Measurements from ENCODE around the gene ZSCAN16. TPM values are rescaled to one million over a fixed set of nuclear protein-coding genes. Genes with fewer than 3 reads are reported as not detected.

Gene ZSCAN16
- total RNA-seq, 5 donors from 2014 or later (not counting 1 experiment from before 2014, with no cell fraction given) = 5.9 to 13.1 (median 10.7) TPM

DNA sequence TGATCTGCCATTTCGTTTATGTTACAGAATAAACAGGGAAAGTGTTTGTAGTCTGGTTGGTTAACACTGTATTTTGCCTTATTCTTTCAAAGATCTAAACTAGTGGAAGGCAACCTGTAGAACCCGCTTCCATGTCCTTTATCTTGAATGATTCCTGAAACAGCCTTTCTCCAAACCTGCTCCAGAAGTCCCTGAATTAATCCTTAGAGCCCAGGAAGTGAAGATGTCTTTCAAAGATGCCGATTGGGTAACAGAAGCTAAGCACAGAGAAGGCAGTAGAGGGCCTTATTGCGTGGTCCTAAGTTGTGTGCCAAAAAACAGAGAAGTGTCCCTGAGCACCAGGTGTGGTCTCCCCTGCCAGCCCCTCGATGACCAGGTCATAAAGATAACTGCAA lies 19.2 kb upstream of the ZSCAN16 start:
- peaks cover 10 to 13% (median 12%) of the 10 kb centered on the region in 3 donors for H3K4me1 Mint-ChIP-seq
- peaks cover 0 to 8% of the 10 kb centered on the region in 2 donors for H3K27me3 Mint-ChIP-seq
- H3K4me1 ChIP-seq (ENCODE audit: control insufficient read depth in 1 of 2, extremely low read depth in 1 of 2, insufficient read depth in 2 of 2, low read length in 2 of 2) = peaks cover 2 to 10% of the 10 kb centered on the region in 2 experiments
- H3K27ac Mint-ChIP-seq = peak overlapping the region; percentile 13 to 93
- H3K36me3 ChIP-seq (ENCODE audit: control insufficient read depth in 2 of 2, extremely low read depth in 1 of 2, insufficient read depth in 1 of 2, low read length in 1 of 2) = no peaks in the 10 kb centered on the region
- CTCF ChIA-PET = interaction anchor here (0.6 to 1.8 kb wide), 11 partner anchors 19 to 601 kb away, joined by 3 to 6 read pairs (median 5); partner anchors contain the start of genes ZSCAN26 (in 2 of the 2), ZKSCAN8 (in 1 of the 2) and ZSCAN16 (in 1 of the 2)
- H3K27ac ChIP-seq (ENCODE audit: low read length) = peak overlapping the region; percentile 81
- POLR2A ChIA-PET = interaction anchor here (0.6 to 1.2 kb wide), 6 partner anchors 32 to 958 kb away, joined by 3 to 6 read pairs (median 4); partner anchors contain the start of genes ZKSCAN8 (in 1 of the 2) and ZSCAN26 (in 1 of the 2)
- DNase-seq (no peak), ATAC-seq (replicated peaks in 1 of 4) (peak in 2 of 4 experiments; percentile 1 to 7)
- H3K36me3 Mint-ChIP-seq = no peaks in the 10 kb centered on the region
- 62% methylated on average over 3 of the region's 5 CpGs for WGBS (ENCODE audit: insufficient coverage)
- H3K4me3 ChIP-seq (ENCODE audit: control insufficient read depth in 1 of 2, extremely low read depth in 1 of 2, low read length in 1 of 2) = peak overlapping the region; percentile 36 to 70
- peaks cover 0 to 5% of the 10 kb centered on the region in 2 experiments for H3K27me3 ChIP-seq (replicated peaks in 1 of 2; ENCODE audit: control insufficient read depth in 2 of 2, extremely low read depth in 1 of 2, insufficient read depth in 2 of 2, low read length in 1 of 2)
- H3K4me3 Mint-ChIP-seq = peak overlapping the region; percentile 86 to 89 (median 87)
- H3K9me3 ChIP-seq = no peaks in the 10 kb centered on the region
- no peaks in the 10 kb centered on the region for H3K9me3 Mint-ChIP-seq

DNA sequence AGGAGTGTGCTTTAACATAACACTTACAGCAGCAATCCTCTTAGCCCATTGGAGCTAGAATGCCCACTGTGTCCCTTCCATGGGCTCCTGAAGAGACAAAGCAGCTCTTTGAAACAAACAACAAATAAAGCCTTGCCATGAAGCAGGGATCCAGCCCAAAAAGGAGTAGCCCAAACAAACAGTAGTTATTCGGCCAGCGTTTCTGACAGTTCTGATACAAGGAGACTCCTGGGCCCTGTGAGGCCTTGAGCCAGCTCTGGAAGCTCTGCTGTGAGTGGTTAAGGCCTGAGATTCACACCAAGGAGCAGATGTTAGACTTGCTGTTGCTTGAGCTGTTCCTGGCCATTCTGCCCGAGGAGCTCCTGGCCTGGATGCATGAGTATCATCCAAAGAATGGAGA lies 16.9 kb upstream of the ZSCAN16 start:
- Histone ChIP-seq H3K27me3 (replicated peaks in 1 of 2; ENCODE audit: control insufficient read depth in 2 of 2, extremely low read depth in 1 of 2, insufficient read depth in 2 of 2, low read length in 1 of 2) (peaks cover 0 to 5% of the 10 kb centered on the region in 2 experiments), H3K36me3 (ENCODE audit: control insufficient read depth in 2 of 2, extremely low read depth in 1 of 2, insufficient read depth in 1 of 2, low read length in 1 of 2) (no peaks in the 10 kb centered on the region), H3K27ac (ENCODE audit: low read length) (no peak overlapping the region), H3K4me1 (ENCODE audit: control insufficient read depth in 1 of 2, extremely low read depth in 1 of 2, insufficient read depth in 2 of 2, low read length in 2 of 2) (peaks cover 2 to 10% of the 10 kb centered on the region in 2 experiments), H3K4me3 (ENCODE audit: control insufficient read depth in 1 of 2, extremely low read depth in 1 of 2, low read length in 1 of 2) (no peak overlapping the region), H3K9me3 (no peaks in the 10 kb centered on the region)
- ATAC-seq (replicated peaks in 1 of 4) = no peak
- Mint-ChIP-seq H3K9me3 (no peaks in the 10 kb centered on the region), H3K4me1 (peaks cover 10 to 13% (median 12%) of the 10 kb centered on the region in 3 donors), H3K27me3 (peaks cover 0 to 7% of the 10 kb centered on the region in 2 donors), H3K27ac (no peak overlapping the region), H3K4me3 (no peak overlapping the region), H3K36me3 (no peaks in the 10 kb centered on the region)
- CTCF ChIA-PET = no interaction called here
- DNase-seq = no peak
- 93% methylated on average over 3 of the region's 3 CpGs for WGBS (ENCODE audit: insufficient coverage)
- POLR2A ChIA-PET = interaction anchor here (0.5 to 0.8 kb wide), 2 partner anchors 24 to 139 kb away, joined by 3 to 4 read pairs; no protein-coding TSS in a partner anchor

DNA sequence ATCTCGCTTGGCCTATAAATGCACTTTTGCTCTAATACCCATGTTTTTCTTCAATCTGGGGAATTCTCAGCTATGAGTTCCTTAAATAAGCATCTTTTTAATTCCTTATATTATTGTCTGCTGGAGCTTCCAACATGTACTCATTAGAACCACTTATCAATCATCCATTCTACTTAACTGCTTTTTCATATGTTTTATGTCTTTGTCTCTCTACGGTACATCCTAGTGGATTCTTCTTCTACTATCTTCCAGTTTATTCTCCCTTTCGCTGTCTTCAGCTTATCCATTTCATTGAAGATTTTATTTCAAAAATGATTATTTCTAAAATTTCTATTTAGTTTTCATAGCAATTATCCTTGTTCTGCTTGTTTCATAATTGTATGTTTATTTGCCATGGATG lies 12.4 kb upstream of the ZSCAN16 start:
- peaks cover 0 to 5% of the 10 kb centered on the region in 2 experiments for H3K27me3 ChIP-seq (replicated peaks in 1 of 2; ENCODE audit: control insufficient read depth in 2 of 2, extremely low read depth in 1 of 2, insufficient read depth in 2 of 2, low read length in 1 of 2)
- Mint-ChIP-seq H3K27ac (no peak overlapping the region), H3K4me3 (no peak overlapping the region), H3K27me3 (peaks cover 0 to 7% of the 10 kb centered on the region in 2 donors), H3K36me3 (peaks cover 19% of the 10 kb centered on the region), H3K9me3 (no peaks in the 10 kb centered on the region), H3K4me1 (no peaks in the 10 kb centered on the region)
- H3K27ac ChIP-seq (ENCODE audit: low read length) = no peak overlapping the region
- H3K36me3 ChIP-seq (ENCODE audit: control insufficient read depth in 2 of 2, extremely low read depth in 1 of 2, insufficient read depth in 1 of 2, low read length in 1 of 2) = peaks cover 8 to 17% of the 10 kb centered on the region in 2 donors
- 100% methylated on average over 1 of the region's 3 CpGs for WGBS (ENCODE audit: insufficient coverage)
- H3K4me1 ChIP-seq (ENCODE audit: control insufficient read depth in 1 of 2, extremely low read depth in 1 of 2, insufficient read depth in 2 of 2, low read length in 2 of 2) = no peaks in the 10 kb centered on the region
- CTCF ChIA-PET = no interaction called here
- POLR2A ChIA-PET = no interaction called here
- no peak for ATAC-seq (replicated peaks in 1 of 4)
- no peak for DNase-seq
- H3K4me3 ChIP-seq (ENCODE audit: control insufficient read depth in 1 of 2, extremely low read depth in 1 of 2, low read length in 1 of 2) = no peak overlapping the region
- H3K9me3 ChIP-seq = no peaks in the 10 kb centered on the region

DNA sequence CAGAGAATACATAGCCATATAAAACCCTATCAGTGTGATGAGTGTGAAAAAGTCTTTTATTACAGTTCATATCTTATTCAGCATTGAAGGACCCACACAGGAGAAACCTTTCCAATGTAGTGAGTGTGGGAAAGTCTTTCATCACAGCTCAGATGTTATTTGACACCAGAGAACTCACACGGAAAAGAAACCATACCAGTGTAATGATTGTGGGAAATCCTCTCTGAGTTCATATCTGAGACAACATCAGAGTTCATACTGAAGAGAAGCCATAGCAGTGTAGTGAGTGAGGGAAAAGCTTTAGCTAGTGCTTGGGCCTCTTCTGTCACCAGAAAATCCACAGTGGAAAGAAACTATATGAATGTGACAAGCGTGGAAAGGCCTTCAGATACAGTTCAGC lies 8.6 kb upstream of the ZSCAN16 start:
- Mint-ChIP-seq H3K4me3 (no peak overlapping the region), H3K9me3 (no peaks in the 10 kb centered on the region), H3K4me1 (no peaks in the 10 kb centered on the region), H3K36me3 (peaks cover 35% of the 10 kb centered on the region), H3K27me3 (no peaks in the 10 kb centered on the region), H3K27ac (no peak overlapping the region)
- Histone ChIP-seq H3K36me3 (ENCODE audit: control insufficient read depth in 2 of 2, extremely low read depth in 1 of 2, insufficient read depth in 1 of 2, low read length in 1 of 2) (peaks cover 8 to 38% of the 10 kb centered on the region in 2 donors), H3K27me3 (replicated peaks in 1 of 2; ENCODE audit: control insufficient read depth in 2 of 2, extremely low read depth in 1 of 2, insufficient read depth in 2 of 2, low read length in 1 of 2) (no peaks in the 10 kb centered on the region), H3K27ac (ENCODE audit: low read length) (no peak overlapping the region), H3K4me1 (ENCODE audit: control insufficient read depth in 1 of 2, extremely low read depth in 1 of 2, insufficient read depth in 2 of 2, low read length in 2 of 2) (no peaks in the 10 kb centered on the region), H3K4me3 (ENCODE audit: control insufficient read depth in 1 of 2, extremely low read depth in 1 of 2, low read length in 1 of 2) (no peak overlapping the region), H3K9me3 (no peaks in the 10 kb centered on the region)
- WGBS (ENCODE audit: insufficient coverage) = no CpG with 5 or more reads among the region's 2 CpGs
- POLR2A ChIA-PET = no interaction called here
- CTCF ChIA-PET = interaction anchor here in 1 of 2 donors (0.5 kb wide), 1 partner anchor 334 kb away, joined by 4 read pairs; no protein-coding TSS in a partner anchor
- no peak for DNase-seq
- ATAC-seq (replicated peaks in 1 of 4) = no peak

DNA sequence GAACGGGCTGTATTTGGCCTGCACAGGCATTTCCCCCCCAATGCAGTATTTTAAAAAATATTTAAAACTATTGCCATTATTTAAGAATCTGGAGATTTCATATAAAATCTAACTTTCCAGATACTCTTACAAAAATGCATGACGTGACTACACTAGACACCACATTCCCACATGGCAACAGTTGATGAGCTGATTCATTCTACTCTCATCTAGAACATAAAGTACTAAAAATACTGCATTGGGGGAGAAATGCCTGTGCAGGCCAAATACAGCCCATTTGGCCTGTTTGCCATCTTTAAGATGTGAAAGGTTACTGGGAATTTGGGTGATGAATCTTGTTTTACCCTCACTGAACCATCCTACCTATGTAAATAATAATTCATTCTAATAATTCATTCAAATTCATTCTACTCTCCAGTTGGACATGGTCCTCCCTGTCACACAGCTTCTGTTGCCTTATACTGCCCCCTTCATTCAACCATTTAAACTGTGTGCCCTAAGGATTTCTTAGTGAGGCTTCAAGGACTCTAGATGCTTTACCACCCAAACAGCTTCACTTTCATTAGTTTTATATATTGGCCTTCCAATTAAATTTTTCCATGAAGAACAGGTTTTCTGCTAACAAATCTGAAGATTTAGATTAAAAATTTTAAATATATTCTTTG lies 6.9 kb upstream of the ZSCAN16 start:
- Mint-ChIP-seq H3K27me3 (no peaks in the 10 kb centered on the region), H3K4me3 (no peak overlapping the region), H3K36me3 (peaks cover 41% of the 10 kb centered on the region), H3K27ac (no peak overlapping the region), H3K9me3 (no peaks in the 10 kb centered on the region), H3K4me1 (peaks cover 0 to 3% (median 0%) of the 10 kb centered on the region in 3 donors)
- CTCF ChIA-PET = no interaction called here
- DNase-seq (no peak), ATAC-seq (replicated peaks in 1 of 4) (no peak)
- POLR2A ChIA-PET = interaction anchor here in 1 of 2 donors (0.7 kb wide), 1 partner anchor 12 kb away, joined by 3 read pairs; no protein-coding TSS in a partner anchor
- no peak overlapping the region for H3K27ac ChIP-seq (ENCODE audit: low read length)
- H3K27me3 ChIP-seq (replicated peaks in 1 of 2; ENCODE audit: control insufficient read depth in 2 of 2, extremely low read depth in 1 of 2, insufficient read depth in 2 of 2, low read length in 1 of 2) = no peaks in the 10 kb centered on the region
- H3K4me1 ChIP-seq (ENCODE audit: control insufficient read depth in 1 of 2, extremely low read depth in 1 of 2, insufficient read depth in 2 of 2, low read length in 2 of 2) = no peaks in the 10 kb centered on the region
- no peaks in the 10 kb centered on the region for H3K9me3 ChIP-seq
- peaks cover 8 to 38% of the 10 kb centered on the region in 2 donors for H3K36me3 ChIP-seq (ENCODE audit: control insufficient read depth in 2 of 2, extremely low read depth in 1 of 2, insufficient read depth in 1 of 2, low read length in 1 of 2)
- no peak overlapping the region for H3K4me3 ChIP-seq (ENCODE audit: control insufficient read depth in 1 of 2, extremely low read depth in 1 of 2, low read length in 1 of 2)
- WGBS (ENCODE audit: insufficient coverage) = 100% methylated on average over 1 of the region's 2 CpGs

DNA sequence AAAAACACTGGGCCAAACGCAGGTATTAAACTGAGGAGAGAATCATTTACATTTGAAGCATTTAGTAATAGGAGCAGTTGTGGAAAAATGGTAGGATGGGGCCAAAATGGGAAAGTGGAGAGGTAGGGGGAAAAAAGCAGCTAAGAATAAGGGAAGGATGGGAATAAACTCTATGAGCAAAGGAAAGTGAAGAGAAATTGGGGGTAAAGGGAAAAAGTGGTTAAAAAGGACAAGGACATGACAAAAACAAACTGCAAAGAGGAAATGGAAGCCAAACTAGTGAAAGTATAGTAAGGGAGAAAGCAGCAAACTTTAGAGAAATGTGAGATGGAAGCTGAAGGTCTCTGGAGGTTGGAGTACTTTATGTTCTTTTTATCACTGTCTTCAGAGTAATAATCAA lies 6.2 kb upstream of the ZSCAN16 start:
- no peak overlapping the region for H3K4me3 Mint-ChIP-seq
- no peaks in the 10 kb centered on the region for H3K27me3 Mint-ChIP-seq
- no peaks in the 10 kb centered on the region for H3K9me3 ChIP-seq
- H3K4me3 ChIP-seq (ENCODE audit: control insufficient read depth in 1 of 2, extremely low read depth in 1 of 2, low read length in 1 of 2) = no peak overlapping the region
- H3K27me3 ChIP-seq (replicated peaks in 1 of 2; ENCODE audit: control insufficient read depth in 2 of 2, extremely low read depth in 1 of 2, insufficient read depth in 2 of 2, low read length in 1 of 2) = no peaks in the 10 kb centered on the region
- H3K36me3 ChIP-seq (ENCODE audit: control insufficient read depth in 2 of 2, extremely low read depth in 1 of 2, insufficient read depth in 1 of 2, low read length in 1 of 2) = peaks cover 8 to 38% of the 10 kb centered on the region in 2 donors
- POLR2A ChIA-PET = interaction anchor here in 1 of 2 donors (0.7 kb wide), 1 partner anchor 44 kb away, joined by 3 read pairs; no protein-coding TSS in a partner anchor
- peaks cover 46% of the 10 kb centered on the region for H3K36me3 Mint-ChIP-seq
- CTCF ChIA-PET = no interaction called here
- no peak for DNase-seq
- ATAC-seq (replicated peaks in 1 of 4) = no peak
- H3K27ac Mint-ChIP-seq = no peak overlapping the region
- H3K9me3 Mint-ChIP-seq = no peaks in the 10 kb centered on the region
- no peaks in the 10 kb centered on the region for H3K4me1 ChIP-seq (ENCODE audit: control insufficient read depth in 1 of 2, extremely low read depth in 1 of 2, insufficient read depth in 2 of 2, low read length in 2 of 2)
- 100% methylated on average over 1 of the region's 1 CpG for WGBS (ENCODE audit: insufficient coverage)
- no peak overlapping the region for H3K27ac ChIP-seq (ENCODE audit: low read length)
- H3K4me1 Mint-ChIP-seq = peaks cover under 1 to 6% (median 3%) of the 10 kb centered on the region in 3 donors

Measured in T-cell (primary cell).